HL-60 (cell line): ENCODE measurements around the gene EPHB3.

Experiments
- DNase-seq, 2 experiments: peaks; one replicate each; pipeline ENCODE4 v3.0.0-alpha.2; 2010 to 2020; ENCODE audit warnings: low read depth in 1 of 2, low spot score in 1 of 2
- H3K27ac ChIP-seq: fragments of 250-450 bp; sonication (Bioruptor Pico); replicated peaks from 2 replicates; pipeline ENCODE4 v1.5.1; 2020; ENCODE audit warnings: mild to moderate bottlenecking, moderate library complexity
- H3K27me3 ChIP-seq: fragments of 250-450 bp; sonication (Bioruptor Pico); 2 replicates; pipeline ENCODE4 v1.5.1; 2021; ENCODE audit warnings: mild to moderate bottlenecking, moderate library complexity; ENCODE audit not compliant: insufficient read depth, poor library complexity, severe bottlenecking
- H3K4me3 ChIP-seq: replicated peaks from 2 replicates; pipeline ENCODE4 v1.5.1; 2011; ENCODE audit warnings: mild to moderate bottlenecking, control low read depth, low read length; ENCODE audit not compliant: insufficient read depth
- CTCF ChIP-seq: IDR thresholded peaks from one replicate; pipeline ENCODE4 v1.5.1; 2011; ENCODE audit warnings: low read length, control low read depth, inconsistent platforms; ENCODE audit not compliant: insufficient read depth
- GABPA ChIP-seq: IDR thresholded peaks from 2 replicates; pipeline ENCODE4 v1.6.1; 2012; ENCODE audit warnings: low read depth
- POLR2AphosphoS5 ChIP-seq: IDR thresholded peaks from 2 replicates; pipeline ENCODE4 v1.6.1; 2012; ENCODE audit warnings: low read depth
- SPI1 ChIP-seq: IDR thresholded peaks from 2 replicates; pipeline ENCODE4 v1.6.1; 2012; ENCODE audit warnings: low read depth, mild to moderate bottlenecking, borderline replicate concordance
- TF ChIP-seq, protein P1 (sequence below): IDR thresholded peaks from 2 replicates; pipeline ENCODE4 v1.6.1; 2012; ENCODE audit warnings: low read depth; ENCODE audit not compliant: insufficient replicate concordance

The EPHB3 gene

DNA sequence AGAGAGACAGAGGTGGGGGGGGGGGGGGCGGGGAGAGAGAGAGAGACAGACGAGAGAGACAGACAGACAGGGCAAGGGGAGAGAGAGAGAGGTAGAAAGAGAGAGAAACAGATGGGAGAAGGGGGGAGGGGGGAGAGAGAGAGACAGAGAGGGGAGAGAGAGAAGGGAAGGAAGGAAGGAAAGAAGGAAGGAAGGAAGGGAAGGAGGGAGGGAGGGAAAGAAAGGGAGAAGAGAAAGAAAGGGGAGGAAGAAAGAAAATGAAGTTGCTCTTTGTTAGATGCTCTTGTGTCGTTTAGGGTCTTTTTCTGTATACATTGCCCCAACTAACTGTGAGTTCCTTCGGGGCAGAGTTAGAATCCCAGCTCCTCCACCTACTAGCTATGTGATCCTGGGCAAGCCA is 19.0 kb upstream of the EPHB3 start:
- Histone ChIP-seq H3K27ac (no peak overlapping the region), H3K4me3 (no peak overlapping the region), H3K27me3 (peaks cover 13% of the 10 kb centered on the region)
- no peak for DNase-seq
- TF ChIP-seq CTCF: no peak
- no peak for TF ChIP-seq GABPA
- TF ChIP-seq POLR2AphosphoS5: no peak
- TF ChIP-seq SPI1: no peak
- TF ChIP-seq, protein P1, sequence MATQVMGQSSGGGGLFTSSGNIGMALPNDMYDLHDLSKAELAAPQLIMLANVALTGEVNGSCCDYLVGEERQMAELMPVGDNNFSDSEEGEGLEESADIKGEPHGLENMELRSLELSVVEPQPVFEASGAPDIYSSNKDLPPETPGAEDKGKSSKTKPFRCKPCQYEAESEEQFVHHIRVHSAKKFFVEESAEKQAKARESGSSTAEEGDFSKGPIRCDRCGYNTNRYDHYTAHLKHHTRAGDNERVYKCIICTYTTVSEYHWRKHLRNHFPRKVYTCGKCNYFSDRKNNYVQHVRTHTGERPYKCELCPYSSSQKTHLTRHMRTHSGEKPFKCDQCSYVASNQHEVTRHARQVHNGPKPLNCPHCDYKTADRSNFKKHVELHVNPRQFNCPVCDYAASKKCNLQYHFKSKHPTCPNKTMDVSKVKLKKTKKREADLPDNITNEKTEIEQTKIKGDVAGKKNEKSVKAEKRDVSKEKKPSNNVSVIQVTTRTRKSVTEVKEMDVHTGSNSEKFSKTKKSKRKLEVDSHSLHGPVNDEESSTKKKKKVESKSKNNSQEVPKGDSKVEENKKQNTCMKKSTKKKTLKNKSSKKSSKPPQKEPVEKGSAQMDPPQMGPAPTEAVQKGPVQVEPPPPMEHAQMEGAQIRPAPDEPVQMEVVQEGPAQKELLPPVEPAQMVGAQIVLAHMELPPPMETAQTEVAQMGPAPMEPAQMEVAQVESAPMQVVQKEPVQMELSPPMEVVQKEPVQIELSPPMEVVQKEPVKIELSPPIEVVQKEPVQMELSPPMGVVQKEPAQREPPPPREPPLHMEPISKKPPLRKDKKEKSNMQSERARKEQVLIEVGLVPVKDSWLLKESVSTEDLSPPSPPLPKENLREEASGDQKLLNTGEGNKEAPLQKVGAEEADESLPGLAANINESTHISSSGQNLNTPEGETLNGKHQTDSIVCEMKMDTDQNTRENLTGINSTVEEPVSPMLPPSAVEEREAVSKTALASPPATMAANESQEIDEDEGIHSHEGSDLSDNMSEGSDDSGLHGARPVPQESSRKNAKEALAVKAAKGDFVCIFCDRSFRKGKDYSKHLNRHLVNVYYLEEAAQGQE: no peak

DNA sequence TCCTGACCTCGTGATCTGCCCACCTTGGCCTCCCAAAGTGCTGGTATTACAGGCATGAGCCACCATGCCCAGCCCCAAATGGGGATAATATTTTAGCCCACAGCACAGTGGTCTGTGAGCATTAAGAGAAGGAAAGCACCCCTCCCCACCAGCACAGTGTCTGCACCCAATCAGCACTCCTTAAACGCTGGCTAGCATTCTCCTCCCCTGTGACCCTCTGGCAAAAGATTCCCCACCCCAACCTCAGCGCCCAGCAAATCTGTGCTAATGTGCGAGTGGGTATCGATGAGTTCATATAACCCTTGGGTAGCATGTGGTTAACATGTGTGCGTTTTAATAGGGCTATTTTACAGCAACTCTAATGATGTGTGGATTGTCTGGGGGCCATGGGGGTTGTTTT is 18.3 kb upstream of the EPHB3 start:
- TF ChIP-seq CTCF (no peak), SPI1 (no peak), POLR2AphosphoS5 (no peak)
- TF ChIP-seq, protein P1: no peak
- H3K4me3 ChIP-seq: no peak overlapping the region

DNA sequence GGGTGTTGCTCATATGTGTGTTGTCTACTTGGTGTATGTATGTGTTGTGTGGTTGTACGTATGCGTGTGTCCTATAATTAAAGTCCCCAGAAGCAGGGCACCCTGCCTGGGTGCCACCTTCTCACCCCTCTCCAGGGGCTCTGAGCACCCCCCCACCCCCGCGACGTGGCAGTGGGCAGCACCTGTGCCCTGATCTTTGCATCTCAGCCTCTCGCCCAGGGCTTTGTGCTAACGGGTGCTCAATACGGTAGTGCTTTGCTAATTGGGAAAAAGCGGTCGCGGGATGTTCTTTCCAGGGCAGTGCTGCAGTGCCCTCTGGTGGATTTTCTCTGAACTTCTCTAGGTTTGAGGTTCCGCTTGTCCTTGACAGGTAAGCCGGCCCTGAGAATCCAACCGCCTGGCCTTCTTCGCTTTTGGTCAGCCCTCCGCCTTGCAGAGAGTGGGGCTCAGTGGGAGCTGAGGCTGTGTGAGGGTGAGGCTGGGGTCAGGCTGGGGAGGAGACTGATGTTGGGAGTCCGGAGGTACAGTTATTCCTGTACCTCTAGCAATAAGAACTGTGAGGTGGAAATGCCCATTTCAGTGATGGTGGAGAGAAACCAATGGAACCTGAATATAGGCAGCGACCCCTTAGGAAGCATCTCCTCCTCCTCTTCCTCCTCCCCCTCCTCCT is 17.6 kb upstream of the EPHB3 start:
- DNase-seq: peak; percentile 62 to 81
- no peak overlapping the region for H3K4me3 ChIP-seq

More for the DNA sequence above, 18.3 kb upstream of the EPHB3 start:
- H3K27ac ChIP-seq: no peak overlapping the region
- no peak for DNase-seq
- peaks cover 6% of the 10 kb centered on the region for H3K27me3 ChIP-seq

More for the DNA sequence above, 17.6 kb upstream of the EPHB3 start:
- TF ChIP-seq GABPA (no peak), CTCF (peak; percentile 66)
- no peaks in the 10 kb centered on the region for H3K27me3 ChIP-seq
- no peak overlapping the region for H3K27ac ChIP-seq
